Fibroblast of villous mesenchyme (primary cell): ENCODE measurements around the gene MEI1. TPM values are rescaled to one million over a fixed set of nuclear protein-coding genes. Genes with fewer than 3 reads are reported as not detected.
A peak's percentile ranks its signal among the peaks of the same experiment; 100 is the strongest.

Source experiments
- DNase-seq: peaks from one replicate; pipeline ENCODE4 v3.0.0-alpha.2; 2010; ENCODE audit warnings: low read depth
- H3K4me3 ChIP-seq: 2 replicates; pipeline ENCODE4 v1.5.1; 2011; ENCODE audit warnings: low read depth, mild to moderate bottlenecking, low read length
- total RNA-seq: library from RNA; depleted of rRNA; stranded (reverse); fragments of >200 nt; gene quantifications from 2 replicates; pipeline ENCODE4 v1.2.3, GENCODE V29; 2012
- TF ChIP-seq, protein P1 (sequence below): IDR thresholded peaks from 2 replicates; pipeline ENCODE4 v1.5.1; 2012; ENCODE audit warnings: low read depth, mild to moderate bottlenecking, low read length; ENCODE audit not compliant: insufficient read depth

The MEI1 gene
- total RNA-seq, 1 donor = 2.2 TPM

DNA sequence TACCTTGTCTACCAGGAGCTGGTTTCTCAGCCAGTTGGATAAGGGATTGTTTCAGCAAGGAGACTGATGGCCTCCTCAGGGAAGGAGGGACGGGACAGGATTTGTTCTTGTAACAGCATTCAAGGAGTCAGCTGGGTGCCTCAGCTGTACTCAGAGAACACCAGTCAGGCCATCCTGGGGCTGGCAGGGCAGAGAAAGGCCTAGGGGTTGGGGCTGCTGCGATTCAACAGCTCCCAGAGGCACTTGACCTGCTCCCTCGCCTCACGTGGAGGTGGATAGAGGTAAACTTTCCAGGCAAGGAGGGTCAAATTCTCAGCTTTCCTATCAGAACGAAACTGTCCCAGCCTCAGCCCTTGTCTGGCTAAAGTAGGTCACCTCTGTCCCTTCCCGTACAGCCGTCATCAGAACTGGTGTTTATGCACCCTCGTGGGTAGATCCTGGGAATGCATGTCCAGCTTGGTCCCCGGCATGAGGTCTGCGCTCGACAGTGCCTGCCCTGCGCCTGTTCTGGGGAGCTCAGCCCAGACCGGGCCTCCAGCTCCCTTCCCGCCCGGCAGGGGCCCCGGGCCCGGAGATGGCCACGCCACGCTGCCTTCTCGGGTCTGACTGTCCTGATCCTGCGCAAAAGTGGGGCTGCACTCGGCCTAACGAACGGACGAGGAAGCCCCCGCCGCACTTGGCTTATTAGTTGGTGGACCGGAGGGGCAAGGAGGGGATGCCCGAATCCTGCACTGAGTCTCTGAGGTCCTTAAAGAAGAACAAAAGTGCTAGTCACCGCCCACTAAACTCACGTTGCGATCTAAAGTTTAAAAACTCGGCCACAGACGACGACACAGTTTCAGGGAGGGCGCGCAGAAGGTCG lies 100.4 kb downstream of the MEI1 start:
- TF ChIP-seq, protein P1, sequence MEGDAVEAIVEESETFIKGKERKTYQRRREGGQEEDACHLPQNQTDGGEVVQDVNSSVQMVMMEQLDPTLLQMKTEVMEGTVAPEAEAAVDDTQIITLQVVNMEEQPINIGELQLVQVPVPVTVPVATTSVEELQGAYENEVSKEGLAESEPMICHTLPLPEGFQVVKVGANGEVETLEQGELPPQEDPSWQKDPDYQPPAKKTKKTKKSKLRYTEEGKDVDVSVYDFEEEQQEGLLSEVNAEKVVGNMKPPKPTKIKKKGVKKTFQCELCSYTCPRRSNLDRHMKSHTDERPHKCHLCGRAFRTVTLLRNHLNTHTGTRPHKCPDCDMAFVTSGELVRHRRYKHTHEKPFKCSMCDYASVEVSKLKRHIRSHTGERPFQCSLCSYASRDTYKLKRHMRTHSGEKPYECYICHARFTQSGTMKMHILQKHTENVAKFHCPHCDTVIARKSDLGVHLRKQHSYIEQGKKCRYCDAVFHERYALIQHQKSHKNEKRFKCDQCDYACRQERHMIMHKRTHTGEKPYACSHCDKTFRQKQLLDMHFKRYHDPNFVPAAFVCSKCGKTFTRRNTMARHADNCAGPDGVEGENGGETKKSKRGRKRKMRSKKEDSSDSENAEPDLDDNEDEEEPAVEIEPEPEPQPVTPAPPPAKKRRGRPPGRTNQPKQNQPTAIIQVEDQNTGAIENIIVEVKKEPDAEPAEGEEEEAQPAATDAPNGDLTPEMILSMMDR = no peak
- DNase-seq = peak; percentile 40
- peak overlapping the region; percentile 99 for H3K4me3 ChIP-seq

DNA sequence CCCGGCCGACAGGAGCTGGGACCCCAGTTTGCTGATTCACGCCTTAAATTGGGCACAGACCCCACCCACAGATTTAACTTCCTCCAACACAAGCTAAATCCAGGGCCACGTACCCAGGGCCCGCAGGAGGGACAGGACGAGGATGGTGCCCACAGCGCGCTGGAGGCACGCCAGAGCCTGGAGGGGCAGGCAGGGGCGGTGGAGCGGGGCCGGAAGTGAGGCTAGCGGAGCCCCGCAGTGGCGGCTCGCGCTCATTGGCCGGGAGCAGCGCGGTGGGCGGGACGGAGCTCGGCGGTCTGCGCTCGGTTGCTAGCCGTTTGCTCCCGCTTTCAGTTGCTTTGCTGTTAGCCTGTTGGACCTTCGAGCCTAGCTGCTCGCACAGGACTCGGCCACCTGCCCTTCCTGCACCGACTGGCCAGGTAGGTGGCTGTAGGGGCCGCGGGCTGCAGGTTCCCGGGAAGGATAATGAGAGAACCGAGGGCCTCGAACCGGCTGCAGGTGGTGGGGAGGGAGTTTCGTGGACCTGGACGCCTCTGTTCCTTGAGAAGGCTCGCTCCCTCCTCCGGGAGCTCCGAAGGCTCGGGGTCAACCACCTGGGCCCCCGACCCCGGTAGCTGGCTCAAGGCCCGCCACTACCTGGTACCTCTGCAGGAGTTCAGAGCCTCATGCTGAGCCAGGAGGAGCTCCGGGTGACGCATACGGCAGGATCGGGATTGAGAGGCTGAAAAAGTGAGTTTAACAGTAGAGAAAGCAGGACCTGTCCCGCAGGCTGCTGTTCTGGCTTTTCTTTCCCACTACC lies 101.2 kb downstream of the MEI1 start, which contains the start of gene CCDC134:
Gene CCDC134 (plus strand): TSS at position 332 of the 799 bp plus-strand sequence. CDS start 8,212 bp downstream, outside the sequence.
- peak; percentile 79 for DNase-seq
- TF ChIP-seq, protein P1 = no peak
- H3K4me3 ChIP-seq = peak within 1 kb of the TSS; percentile 99

DNA sequence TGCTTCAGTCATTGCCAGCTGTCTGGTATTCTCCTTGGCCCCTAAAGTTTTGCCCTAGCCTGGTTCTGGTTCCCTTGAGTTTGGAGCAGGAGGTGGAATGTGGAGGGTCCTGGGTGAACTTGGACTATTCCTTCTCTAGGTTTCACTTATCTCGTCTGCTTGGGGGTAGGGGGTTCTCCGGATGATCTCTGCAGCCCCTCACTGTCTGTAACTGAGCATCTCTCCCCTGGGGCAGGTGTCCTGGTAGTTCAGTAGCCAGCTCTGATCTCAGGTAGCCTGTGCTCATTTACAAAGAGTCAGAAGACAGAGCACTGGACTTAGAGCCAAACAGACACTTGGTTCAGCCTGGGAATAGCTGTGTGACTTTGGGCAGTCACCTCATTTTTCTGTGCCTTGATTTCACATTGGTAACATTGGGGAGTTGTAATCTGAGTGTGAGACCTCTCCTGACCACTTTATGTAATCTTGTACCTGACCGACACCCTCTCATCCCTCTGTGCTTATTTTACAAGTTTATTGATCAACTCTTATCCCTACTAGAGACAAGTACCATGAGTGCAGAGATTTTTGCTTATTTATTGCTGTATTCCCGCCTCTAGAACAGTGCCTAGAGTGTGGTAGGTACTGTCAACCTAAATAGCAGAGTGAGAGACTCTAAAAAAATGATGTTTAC lies 102.0 kb downstream of the MEI1 start:
- TF ChIP-seq, protein P1 = no peak
- H3K4me3 ChIP-seq = peak overlapping the region; percentile 99
- DNase-seq = no peak

DNA sequence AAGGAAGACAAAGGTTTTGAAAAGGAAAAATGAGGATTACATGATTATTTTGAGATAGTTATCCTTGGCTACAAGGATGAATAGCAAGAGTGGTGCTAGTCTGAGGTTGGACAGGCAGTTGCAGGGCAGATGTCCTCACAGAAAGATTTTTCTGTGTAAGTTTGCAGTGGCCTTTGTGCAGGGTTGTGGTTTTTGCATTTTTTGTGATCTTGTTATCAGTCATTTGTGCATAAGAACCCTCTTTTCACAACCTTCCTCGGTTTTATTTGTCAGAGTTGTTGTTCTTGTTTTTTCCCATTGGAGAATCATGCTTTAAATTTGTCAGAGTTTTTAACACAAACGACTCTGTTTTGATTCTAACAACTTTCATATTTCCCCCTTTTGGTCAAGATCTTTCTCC lies 102.6 kb downstream of the MEI1 start:
- no peak for DNase-seq
- TF ChIP-seq, protein P1 = no peak
- H3K4me3 ChIP-seq = peak overlapping the region; percentile 99

DNA sequence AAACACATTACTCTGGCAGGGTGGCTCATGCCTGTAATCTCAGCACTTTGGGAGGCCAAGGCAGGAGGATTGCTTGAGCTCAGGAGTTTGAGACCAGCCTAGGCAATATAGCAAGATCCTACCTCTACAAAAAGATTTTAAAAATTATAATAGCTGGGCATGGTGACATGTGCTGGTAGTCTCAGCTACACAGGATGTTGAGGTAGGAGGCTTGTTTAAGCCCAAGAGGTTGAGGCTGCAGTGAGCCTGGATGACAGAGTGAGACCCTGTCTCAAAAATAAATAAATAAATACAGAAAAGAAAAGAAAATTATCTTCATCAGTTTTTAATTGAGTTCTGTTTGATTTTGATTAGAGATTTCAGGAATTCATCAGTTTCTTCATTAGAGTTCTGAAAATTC lies 106.3 kb downstream of the MEI1 start:
- TF ChIP-seq, protein P1 = no peak
- no peak for DNase-seq

DNA sequence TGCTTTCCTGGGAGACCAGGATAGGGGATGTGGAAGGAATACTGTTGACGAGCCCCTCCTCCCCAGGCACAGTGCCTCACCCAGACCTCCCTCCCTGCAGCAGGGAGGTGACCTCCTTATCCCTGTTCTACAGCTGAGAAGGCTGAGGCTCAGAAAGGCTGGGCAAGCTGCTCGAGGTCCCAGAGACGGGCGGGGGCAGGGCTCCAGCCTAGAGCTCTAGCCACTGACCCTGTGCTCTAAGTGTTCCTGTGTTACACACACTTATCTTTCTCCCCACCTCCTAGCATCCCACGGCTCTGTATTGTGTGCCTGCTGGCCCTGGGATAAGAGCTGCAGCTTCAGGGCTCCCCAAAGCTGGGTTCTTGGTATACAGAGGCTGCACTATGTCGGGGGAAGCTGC lies 109.1 kb downstream of the MEI1 start:
- TF ChIP-seq, protein P1 = no peak
- no peak for DNase-seq
- no peak overlapping the region for H3K4me3 ChIP-seq

More for the DNA sequence above, 106.3 kb downstream of the MEI1 start:
- H3K4me3 ChIP-seq = no peak overlapping the region
